Spleen (tissue), 11 donors: ENCODE measurements around the gene NBPF3. TPM values are rescaled to one million over a fixed set of nuclear protein-coding genes. Genes with fewer than 3 reads are reported as not detected.

ENCODE experiments used
- DNase-seq: peaks from one replicate; pipeline ENCODE4 v3.0.0-alpha.2; 2020
- H3K27ac ChIP-seq, 8 donors: fragments of 200-600 bp; sonication (generic) in 7 of 8; 1 replicate in 4 of 8; 2 replicates in 4 of 8; pipeline versions ENCODE4 v1.5.0 to v1.8.0; 2016 to 2021; ENCODE audit warnings: inconsistent platforms in 4 of 8, mild to moderate bottlenecking in 4 of 8, moderate library complexity in 1 of 8
- H3K27me3 ChIP-seq, 7 donors: fragments of 200-600 bp; sonication (generic) in 6 of 7; replicated peaks in 1 of 7; 1 replicate in 4 of 7; 2 replicates in 3 of 7; pipeline versions ENCODE4 v1.5.0 to v1.8.0; 2016 to 2021; ENCODE audit warnings: inconsistent platforms in 3 of 7, mild to moderate bottlenecking in 1 of 7
- H3K36me3 ChIP-seq, 6 donors: fragments of 200-600 bp; sonication (generic) in 5 of 6; 1 replicate in 4 of 6; 2 replicates in 2 of 6; pipeline versions ENCODE4 v1.5.0 to v1.8.0; 2016 to 2021; ENCODE audit warnings: inconsistent platforms in 2 of 6
- H3K4me1 ChIP-seq, 6 donors: fragments of 200-600 bp; sonication (generic) in 5 of 6; 1 replicate in 3 of 6; 2 replicates in 3 of 6; pipeline versions ENCODE4 v1.5.0 to v1.8.0; 2016 to 2021; ENCODE audit warnings: inconsistent platforms in 3 of 6
- H3K4me3 ChIP-seq, 8 donors: fragments of 200-600 bp; sonication (generic) in 7 of 8; 1 replicate in 4 of 8; 2 replicates in 4 of 8; pipeline versions ENCODE4 v1.5.0 to v1.8.0; 2016 to 2021; ENCODE audit warnings: inconsistent platforms in 4 of 8, mild to moderate bottlenecking in 4 of 8, moderate library complexity in 2 of 8
- H3K9me3 ChIP-seq, 8 donors: fragments of 200-600 bp; sonication (generic) in 7 of 8; 1 replicate in 4 of 8; 2 replicates in 4 of 8; pipeline versions ENCODE4 v1.5.0 to v1.8.0; 2016 to 2021; ENCODE audit warnings: inconsistent platforms in 4 of 8
- POLR2A ChIP-seq, 3 donors: fragments of 450-650 bp; IDR thresholded peaks; one replicate each; pipeline ENCODE4 v1.5.1; 2017; ENCODE audit warnings: antibody characterized with exemption in 3 of 3, mild to moderate bottlenecking in 1 of 3
- POLR2AphosphoS5 ChIP-seq, 3 donors: sonication (generic); formaldehyde crosslinking; IDR thresholded peaks; one replicate each; pipeline ENCODE4 v1.5.1; 2017; ENCODE audit warnings: antibody characterized with exemption in 3 of 3
- WGBS, 5 donors: extraction: QIAGEN DNeasy Blood & Tissue Kit in 3 of 5; methylation state at CpG; one replicate each; pipeline versions ENCODE4 v1.1.5 to v1.1.7; 2013 to 2018; 5-methylcytosine and 5-hydroxymethylcytosine counted together
- intact Hi-C: fragments of 100-400 bp; cut with DNase I; formaldehyde crosslinking; loops from one replicate; pipeline ENCODE4 v1.15.0; 2023; ENCODE audit warnings: low total_unique reads
- polyA plus RNA-seq, 3 donors: library from polyadenylated mRNA; stranded (reverse); fragments of 200-250 nt; gene quantifications; one replicate each; pipeline ENCODE4 v1.2.1, GENCODE V29; 2013
- total RNA-seq, 7 donors: library from RNA; depleted of rRNA in 3 of 7; stranded (reverse); fragments of >200 nt in 3 of 7; fragmentation: NEBNext Ultra II Directional in 4 of 7; extraction: Animal tissue kit (Norgen Biotek cat#: 25700) in 4 of 7; gene quantifications; one replicate each; pipeline versions ENCODE4 v1.1.0 to v1.2.1, GENCODE V29; 2016 to 2021
- TF ChIP-seq, protein P1 (sequence below), 11 experiments: fragments of 200-600 bp in 7 of 11; fragments of 450-650 bp in 4 of 11; sonication (generic) in 4 of 11; IDR thresholded peaks in 8 of 11; conservative IDR thresholded peaks in 3 of 11; 1 replicate in 7 of 11; 2 replicates in 4 of 11; pipeline versions ENCODE4 v1.4.0 to v1.8.0; 2016 to 2021; ENCODE audit warnings: antibody characterized with exemption in 11 of 11, inconsistent platforms in 4 of 11, mild to moderate bottlenecking in 1 of 11
- donor health status: healthy with polysubstance abuse.
- donor health status: DM: no; HTN: no; CAD: no; lungs with moderate emphysema.
- donor health status: DM: no; HTN: no; CAD: no.
- donor health status: Bipolar disorder and iron deficiency.
- donor health status: healthy.
- donor health status: DM: no; HTN: no; CAD: no.
- donor health status: DM: yes; HTN: yes; CAD: no.

NBPF3 gene
- total and polyA plus RNA-seq, 10 donors: 0.49 to 18.6 (median 9.2) TPM

DNA sequence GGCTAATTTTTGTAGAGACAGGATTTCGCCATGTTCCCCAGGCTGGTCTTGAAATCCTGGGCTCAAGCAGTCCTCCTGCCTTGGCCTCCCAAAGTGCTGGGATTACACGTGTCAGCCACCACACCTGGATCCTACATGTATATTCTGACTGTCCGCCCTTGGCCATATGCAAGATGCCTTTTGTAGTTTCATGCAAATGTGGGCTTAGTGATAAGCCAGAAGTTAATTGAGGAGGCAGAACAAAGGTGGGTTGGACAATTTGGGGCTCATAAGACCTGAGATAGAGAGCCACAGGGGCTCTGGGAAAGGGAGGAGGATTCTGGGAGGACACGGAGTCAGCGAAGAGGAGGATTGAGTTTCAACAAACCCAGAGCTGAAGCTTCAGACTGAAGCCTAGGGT lies 94.2 kb downstream of the NBPF3 start:
- Histone ChIP-seq H3K27me3 (peaks cover 0 to 23% (median 0%) of the 10 kb centered on the region in 7 donors), H3K27ac (peak overlapping the region in 2 of 8 donors; percentile 85 to 89), H3K4me3 (no peak overlapping the region), H3K4me1 (peaks cover 6 to 52% (median 31%) of the 10 kb centered on the region in 6 donors), H3K9me3 (no peaks in the 10 kb centered on the region), H3K36me3 (no peaks in the 10 kb centered on the region)
- 87 to 96% (median 89%) methylated on average over 5 of the region's 5 CpGs for WGBS, 5 donors
- intact Hi-C loops: no loop called here
- TF ChIP-seq POLR2A (IDR thresholded peaks at IDR 0.05) (no peak), POLR2AphosphoS5 (IDR thresholded peaks at IDR 0.05) (no peak)
- TF ChIP-seq, protein P1, sequence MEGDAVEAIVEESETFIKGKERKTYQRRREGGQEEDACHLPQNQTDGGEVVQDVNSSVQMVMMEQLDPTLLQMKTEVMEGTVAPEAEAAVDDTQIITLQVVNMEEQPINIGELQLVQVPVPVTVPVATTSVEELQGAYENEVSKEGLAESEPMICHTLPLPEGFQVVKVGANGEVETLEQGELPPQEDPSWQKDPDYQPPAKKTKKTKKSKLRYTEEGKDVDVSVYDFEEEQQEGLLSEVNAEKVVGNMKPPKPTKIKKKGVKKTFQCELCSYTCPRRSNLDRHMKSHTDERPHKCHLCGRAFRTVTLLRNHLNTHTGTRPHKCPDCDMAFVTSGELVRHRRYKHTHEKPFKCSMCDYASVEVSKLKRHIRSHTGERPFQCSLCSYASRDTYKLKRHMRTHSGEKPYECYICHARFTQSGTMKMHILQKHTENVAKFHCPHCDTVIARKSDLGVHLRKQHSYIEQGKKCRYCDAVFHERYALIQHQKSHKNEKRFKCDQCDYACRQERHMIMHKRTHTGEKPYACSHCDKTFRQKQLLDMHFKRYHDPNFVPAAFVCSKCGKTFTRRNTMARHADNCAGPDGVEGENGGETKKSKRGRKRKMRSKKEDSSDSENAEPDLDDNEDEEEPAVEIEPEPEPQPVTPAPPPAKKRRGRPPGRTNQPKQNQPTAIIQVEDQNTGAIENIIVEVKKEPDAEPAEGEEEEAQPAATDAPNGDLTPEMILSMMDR (IDR thresholded peaks at IDR 0.05 in 8 of 11, conservative IDR thresholded peaks at IDR 0.05 in 3 of 11): no peak
- DNase-seq: no peak

Other genes starting within 250 kb of the NBPF3 start
- gene ECE1, start 149.7 kb upstream of the NBPF3 start, total RNA-seq: 100 to 1,000 TPM in 5 of 7 donors, 10 to 100 TPM in 2; 95.3 to 142 (median 124) TPM
- 10 to 100 TPM; 17.2 to 44.4 (median 24.1) TPM for gene ECE1, start 149.7 kb upstream of the NBPF3 start, polyA plus RNA-seq
- gene ALPL, start 69.3 kb downstream of the NBPF3 start, total RNA-seq: 100 to 1,000 TPM in 3 of 7 donors, 10 to 100 TPM in 4; 43.7 to 222 (median 85.0) TPM
- gene ALPL, start 69.3 kb downstream of the NBPF3 start, polyA plus RNA-seq: 10 to 100 TPM; 19.5 to 30.8 (median 27.3) TPM
- 10 to 100 TPM in 1 of 7 donors, 1 to 10 TPM in 4, under 1 TPM in 2; 0.69 to 12.1 (median 1.0) TPM for gene RAP1GAP, start 229.2 kb downstream of the NBPF3 start, total RNA-seq
- under 1 TPM; 0.30 to 0.67 (median 0.41) TPM for gene RAP1GAP, start 229.2 kb downstream of the NBPF3 start, polyA plus RNA-seq